Measurements from ENCODE around the gene ZIC1. TPM values are rescaled to one million over a fixed set of nuclear protein-coding genes. Genes with fewer than 3 reads are reported as not detected.
A peak's percentile ranks its signal among the peaks of the same experiment; 100 is the strongest.

The ZIC1 gene
- total RNA-seq, 2 experiments from 2014 or later: not detected

GRCh38 chr3:147380977-147381376 lies 28.2 kb upstream of the ZIC1 start:
- no peak overlapping the region for H3K4me3 ChIP-seq (ENCODE audit: low read depth, low read length, poor library complexity, severe bottlenecking)

DNA sequence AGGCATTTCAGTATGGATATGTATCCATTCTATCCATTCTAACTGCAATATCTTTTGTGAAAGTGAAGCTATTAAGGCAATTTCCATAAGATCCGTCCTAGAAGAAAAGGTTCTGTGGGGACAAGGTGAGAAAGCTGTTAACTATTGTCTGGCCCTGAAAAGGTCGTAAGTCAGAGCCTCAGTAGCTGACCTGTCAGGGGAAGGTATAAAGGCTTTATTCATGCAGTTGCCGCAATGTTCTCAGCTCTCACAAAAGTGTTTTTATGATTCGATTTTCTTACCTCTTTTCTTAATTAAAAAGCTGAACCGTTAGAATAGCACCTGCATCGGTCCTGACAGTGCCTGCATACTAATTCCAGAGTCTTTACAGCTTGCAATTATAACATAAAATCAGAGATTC lies 27.6 kb upstream of the ZIC1 start:
- no peaks in the 10 kb centered on the region for H3K9me2 ChIP-seq (ENCODE audit: insufficient read depth, low read length)
- ChIA-PET CTCF (ENCODE audit: unreplicated experiment) (no interaction called here), POLR2A (no interaction called here)
- H3K27ac ChIP-seq (ENCODE audit: low read depth, low read length, poor library complexity, severe bottlenecking): no peak overlapping the region
- H3K79me2 ChIP-seq (ENCODE audit: insufficient read depth, low read depth, low read length): no peaks in the 10 kb centered on the region
- no peaks in the 10 kb centered on the region for H4K20me1 ChIP-seq (ENCODE audit: insufficient read depth, low read length)
- intact Hi-C loops (cut with micrococcal nuclease; ENCODE audit: unreplicated experiment): no loop called here
- DNase-seq (ENCODE audit: low spot score): no peak
- H3K4me3 ChIP-seq (ENCODE audit: low read depth, low read length, poor library complexity, severe bottlenecking): no peak overlapping the region
- H3K36me3 ChIP-seq (ENCODE audit: insufficient read depth, low read length): no peaks in the 10 kb centered on the region
- no peaks in the 10 kb centered on the region for H3K4me1 ChIP-seq (ENCODE audit: insufficient read depth, low read length, poor library complexity, severe bottlenecking)
- no peaks in the 10 kb centered on the region for H3K9me3 ChIP-seq (ENCODE audit: low read length)
- no TSS peak for BruUV-seq (replicated peaks)
- H3K4me2 ChIP-seq (ENCODE audit: low read length): no peak overlapping the region
- TF ChIP-seq, protein P1, sequence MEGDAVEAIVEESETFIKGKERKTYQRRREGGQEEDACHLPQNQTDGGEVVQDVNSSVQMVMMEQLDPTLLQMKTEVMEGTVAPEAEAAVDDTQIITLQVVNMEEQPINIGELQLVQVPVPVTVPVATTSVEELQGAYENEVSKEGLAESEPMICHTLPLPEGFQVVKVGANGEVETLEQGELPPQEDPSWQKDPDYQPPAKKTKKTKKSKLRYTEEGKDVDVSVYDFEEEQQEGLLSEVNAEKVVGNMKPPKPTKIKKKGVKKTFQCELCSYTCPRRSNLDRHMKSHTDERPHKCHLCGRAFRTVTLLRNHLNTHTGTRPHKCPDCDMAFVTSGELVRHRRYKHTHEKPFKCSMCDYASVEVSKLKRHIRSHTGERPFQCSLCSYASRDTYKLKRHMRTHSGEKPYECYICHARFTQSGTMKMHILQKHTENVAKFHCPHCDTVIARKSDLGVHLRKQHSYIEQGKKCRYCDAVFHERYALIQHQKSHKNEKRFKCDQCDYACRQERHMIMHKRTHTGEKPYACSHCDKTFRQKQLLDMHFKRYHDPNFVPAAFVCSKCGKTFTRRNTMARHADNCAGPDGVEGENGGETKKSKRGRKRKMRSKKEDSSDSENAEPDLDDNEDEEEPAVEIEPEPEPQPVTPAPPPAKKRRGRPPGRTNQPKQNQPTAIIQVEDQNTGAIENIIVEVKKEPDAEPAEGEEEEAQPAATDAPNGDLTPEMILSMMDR (conservative IDR thresholded peaks at IDR 0.05; ENCODE audit: low read length): no peak
- no peak for TF ChIP-seq EZH2phosphoT487 (IDR thresholded peaks at IDR 0.05; ENCODE audit: borderline replicate concordance, low read depth, low read length)
- no peak overlapping the region for H2AFZ ChIP-seq (ENCODE audit: low read length)

More at GRCh38 chr3:147380977-147381376, 28.2 kb upstream of the ZIC1 start:
- no peaks in the 10 kb centered on the region for H4K20me1 ChIP-seq (ENCODE audit: insufficient read depth, low read length)
- ChIA-PET CTCF (ENCODE audit: unreplicated experiment) (no interaction called here), POLR2A (no interaction called here)
- intact Hi-C loops (cut with micrococcal nuclease; ENCODE audit: unreplicated experiment): no loop called here
- no peak overlapping the region for H2AFZ ChIP-seq (ENCODE audit: low read length)
- no peaks in the 10 kb centered on the region for H3K4me1 ChIP-seq (ENCODE audit: insufficient read depth, low read length, poor library complexity, severe bottlenecking)
- H3K9me3 ChIP-seq (ENCODE audit: low read length): no peaks in the 10 kb centered on the region
- H3K27ac ChIP-seq (ENCODE audit: low read depth, low read length, poor library complexity, severe bottlenecking): no peak overlapping the region
- H3K4me2 ChIP-seq (ENCODE audit: low read length): no peak overlapping the region
- no peaks in the 10 kb centered on the region for H3K79me2 ChIP-seq (ENCODE audit: insufficient read depth, low read depth, low read length)
- TF ChIP-seq, protein P1 (conservative IDR thresholded peaks at IDR 0.05; ENCODE audit: low read length): no peak
- TF ChIP-seq EZH2phosphoT487 (IDR thresholded peaks at IDR 0.05; ENCODE audit: borderline replicate concordance, low read depth, low read length): no peak
- no peaks in the 10 kb centered on the region for H3K9me2 ChIP-seq (ENCODE audit: insufficient read depth, low read length)
- H3K36me3 ChIP-seq (ENCODE audit: insufficient read depth, low read length): no peaks in the 10 kb centered on the region
- DNase-seq (ENCODE audit: low spot score): no peak
- BruUV-seq (replicated peaks): no TSS peak

GRCh38 chr3:147383617-147384016 lies 25.5 kb upstream of the ZIC1 start:
- no TSS peak for BruUV-seq (replicated peaks)
- ChIA-PET POLR2A (no interaction called here), CTCF (ENCODE audit: unreplicated experiment) (no interaction called here)
- Histone ChIP-seq H3K4me2 (ENCODE audit: low read length) (no peak overlapping the region), H2AFZ (ENCODE audit: low read length) (no peak overlapping the region), H3K9me3 (ENCODE audit: low read length) (no peaks in the 10 kb centered on the region), H3K4me1 (ENCODE audit: insufficient read depth, low read length, poor library complexity, severe bottlenecking) (no peaks in the 10 kb centered on the region), H3K9me2 (ENCODE audit: insufficient read depth, low read length) (no peaks in the 10 kb centered on the region), H3K79me2 (ENCODE audit: insufficient read depth, low read depth, low read length) (no peaks in the 10 kb centered on the region), H4K20me1 (ENCODE audit: insufficient read depth, low read length) (no peaks in the 10 kb centered on the region), H3K27ac (ENCODE audit: low read depth, low read length, poor library complexity, severe bottlenecking) (no peak overlapping the region), H3K4me3 (ENCODE audit: low read depth, low read length, poor library complexity, severe bottlenecking) (no peak overlapping the region), H3K36me3 (ENCODE audit: insufficient read depth, low read length) (no peaks in the 10 kb centered on the region)
- no peak for DNase-seq (ENCODE audit: low spot score)
- no peak for TF ChIP-seq EZH2phosphoT487 (IDR thresholded peaks at IDR 0.05; ENCODE audit: borderline replicate concordance, low read depth, low read length)
- TF ChIP-seq, protein P1 (conservative IDR thresholded peaks at IDR 0.05; ENCODE audit: low read length): peak; percentile 54
- intact Hi-C loops (cut with micrococcal nuclease; ENCODE audit: unreplicated experiment): no loop called here
